SH-SY5Y (cell line): ENCODE data around the gene FBL.

ENCODE experiments used
- GATA2 ChIP-seq: IDR thresholded peaks from 2 replicates; pipeline ENCODE4 v1.6.1; 2011; ENCODE audit warnings: mild to moderate bottlenecking, low read depth, low read length
- GATA3 ChIP-seq: IDR thresholded peaks from 2 replicates; pipeline ENCODE4 v1.6.1; 2011; ENCODE audit warnings: low read depth, mild to moderate bottlenecking, low read length, moderate library complexity

DNA sequence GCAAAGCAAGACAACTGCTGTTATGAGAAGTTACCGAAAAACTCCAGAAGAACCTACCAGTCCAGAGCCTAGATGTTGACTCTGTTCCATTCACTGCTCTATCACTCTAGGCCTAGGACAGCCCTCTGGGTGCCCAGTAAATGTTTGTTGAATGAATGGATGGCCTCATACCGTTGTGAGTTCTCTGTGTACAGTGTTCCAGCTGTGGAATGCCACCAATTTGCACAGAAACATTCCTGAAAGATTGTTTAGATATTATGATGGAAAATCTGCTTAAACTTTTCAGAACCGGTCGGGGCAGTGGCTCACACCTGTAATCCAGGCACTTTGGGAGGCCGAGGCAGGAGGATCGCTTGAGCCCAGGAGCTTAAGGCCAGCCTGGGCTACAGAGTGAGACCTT, 1.3 kb upstream of the FBL start:
- TF ChIP-seq GATA3 (no peak), GATA2 (no peak)
